ENCODE data around the gene SSR4.

DNA sequence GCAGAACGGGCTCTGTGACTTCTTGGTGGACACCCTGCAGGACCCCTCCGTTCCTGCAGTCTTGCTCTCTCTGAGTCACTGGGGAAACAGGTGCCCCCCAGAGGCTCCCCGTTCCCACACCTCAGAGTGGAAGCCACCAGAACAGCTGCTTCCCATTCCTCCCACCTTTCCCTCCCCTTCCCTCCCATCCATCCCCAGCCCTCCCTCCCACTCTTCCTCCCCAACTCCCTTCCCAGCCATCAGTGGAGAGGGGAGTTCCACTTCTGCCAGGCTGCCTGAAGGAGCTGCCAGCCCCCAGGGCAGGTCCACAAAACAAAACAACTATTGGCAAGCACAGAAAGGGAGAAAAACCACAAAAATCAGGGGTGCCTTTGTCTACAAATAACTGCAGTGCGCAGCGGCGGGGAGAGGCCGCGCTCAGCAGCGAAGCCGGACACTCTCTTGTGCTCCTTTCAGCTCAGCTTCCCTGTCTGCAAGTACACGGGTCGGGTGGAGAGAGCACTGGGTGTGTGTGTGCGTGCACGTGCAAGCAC, 8.1 kb downstream of the SSR4 start:
- TF ChIP-seq POLR2A (IDR thresholded peaks at IDR 0.05; ENCODE audit: low read depth, low read length): no peak
- no peak for TF ChIP-seq TAF1 (IDR thresholded peaks at IDR 0.05; ENCODE audit: low read depth, low read length)
- TF ChIP-seq POLR2AphosphoS5 (IDR thresholded peaks at IDR 0.05; ENCODE audit: low read depth, low read length): no peak
- TF ChIP-seq PAX5 (IDR thresholded peaks at IDR 0.05; ENCODE audit: insufficient read depth, low read length, severe bottlenecking): no peak
- no peak for TF ChIP-seq POU2F2 (IDR thresholded peaks at IDR 0.05; ENCODE audit: low read depth, low read length)

Data from GM12891 (cell line).